Osteocyte (in vitro differentiated cells): ENCODE results near the gene WSB1. TPM values are rescaled to one million over a fixed set of nuclear protein-coding genes. Genes with fewer than 3 reads are reported as not detected.

Experiments used
- DNase-seq: peaks from one replicate; pipeline ENCODE4 v3.0.0; 2021; ENCODE audit warnings: mixed read lengths; ENCODE audit not compliant: unreplicated experiment; ENCODE audit errors: extremely low spot score
- H3K27ac Mint-ChIP-seq: one replicate; pipeline ENCODE4 v1.8.0; 2021; ENCODE audit warnings: mild to moderate bottlenecking, mixed read lengths; ENCODE audit not compliant: unreplicated experiment
- H3K27me3 Mint-ChIP-seq: one replicate; pipeline ENCODE4 v1.8.0; 2021; ENCODE audit warnings: mixed read lengths; ENCODE audit not compliant: unreplicated experiment
- H3K36me3 Mint-ChIP-seq: one replicate; pipeline ENCODE4 v1.8.0; 2021; ENCODE audit warnings: mixed read lengths; ENCODE audit not compliant: unreplicated experiment
- H3K4me1 Mint-ChIP-seq: one replicate; pipeline ENCODE4 v1.8.0; 2021; ENCODE audit warnings: mixed read lengths; ENCODE audit not compliant: unreplicated experiment
- H3K4me3 Mint-ChIP-seq: one replicate; pipeline ENCODE4 v1.8.0; 2021; ENCODE audit warnings: mild to moderate bottlenecking, moderate library complexity, mixed read lengths; ENCODE audit not compliant: unreplicated experiment
- H3K9me3 Mint-ChIP-seq: one replicate; pipeline ENCODE4 v1.8.0; 2021; ENCODE audit warnings: mixed read lengths; ENCODE audit not compliant: unreplicated experiment
- total RNA-seq: library from RNA; stranded (reverse); gene quantifications from 2 replicates; pipeline ENCODE4 v1.2.1, GENCODE V29; 2021
- TF ChIP-seq, protein P1 (sequence below): fragments of 200-600 bp; sonication (generic); IDR thresholded peaks from 2 replicates; pipeline ENCODE4 v1.5.0; 2021; ENCODE audit warnings: antibody characterized with exemption, mild to moderate bottlenecking, moderate library complexity

The WSB1 gene
- total RNA-seq, 1 donor from 2014 or later, result 179 TPM

DNA sequence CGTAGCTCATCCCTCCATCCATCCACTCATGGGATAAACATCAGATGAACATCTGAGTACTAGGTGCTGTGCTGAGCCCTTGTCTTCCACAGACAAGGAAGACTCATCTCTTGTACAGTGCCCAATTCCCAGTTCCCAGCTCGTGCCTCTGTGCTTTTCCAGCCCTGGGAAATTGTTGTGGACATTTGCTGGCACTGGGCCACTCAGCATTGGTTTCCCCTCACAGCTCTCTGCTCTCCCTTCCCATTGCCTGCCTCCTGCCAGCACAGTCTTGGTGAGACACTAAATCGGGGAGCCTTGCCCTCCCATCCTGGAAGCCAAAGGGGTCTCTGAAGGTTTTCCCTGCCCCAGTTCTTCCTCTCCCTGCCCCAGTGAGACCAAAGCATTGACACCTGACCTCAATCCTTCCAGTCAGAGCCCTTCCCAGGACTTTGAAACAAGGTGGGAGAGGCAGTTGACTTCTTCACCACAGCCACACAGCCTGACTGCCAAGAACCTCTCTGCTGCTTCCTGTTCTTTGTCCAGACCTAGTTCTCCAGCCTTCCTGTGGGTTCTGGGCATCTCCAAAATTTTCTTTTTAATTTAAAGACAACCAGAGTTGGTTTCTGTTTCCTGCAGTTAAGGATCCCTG is 50.2 kb downstream of the WSB1 start:
- Mint-ChIP-seq H3K27me3 (no peaks in the 10 kb centered on the region), H3K4me1 (peaks cover 22% of the 10 kb centered on the region), H3K27ac (no peak overlapping the region), H3K4me3 (no peak overlapping the region), H3K9me3 (no peaks in the 10 kb centered on the region), H3K36me3 (no peaks in the 10 kb centered on the region)
- TF ChIP-seq, protein P1, sequence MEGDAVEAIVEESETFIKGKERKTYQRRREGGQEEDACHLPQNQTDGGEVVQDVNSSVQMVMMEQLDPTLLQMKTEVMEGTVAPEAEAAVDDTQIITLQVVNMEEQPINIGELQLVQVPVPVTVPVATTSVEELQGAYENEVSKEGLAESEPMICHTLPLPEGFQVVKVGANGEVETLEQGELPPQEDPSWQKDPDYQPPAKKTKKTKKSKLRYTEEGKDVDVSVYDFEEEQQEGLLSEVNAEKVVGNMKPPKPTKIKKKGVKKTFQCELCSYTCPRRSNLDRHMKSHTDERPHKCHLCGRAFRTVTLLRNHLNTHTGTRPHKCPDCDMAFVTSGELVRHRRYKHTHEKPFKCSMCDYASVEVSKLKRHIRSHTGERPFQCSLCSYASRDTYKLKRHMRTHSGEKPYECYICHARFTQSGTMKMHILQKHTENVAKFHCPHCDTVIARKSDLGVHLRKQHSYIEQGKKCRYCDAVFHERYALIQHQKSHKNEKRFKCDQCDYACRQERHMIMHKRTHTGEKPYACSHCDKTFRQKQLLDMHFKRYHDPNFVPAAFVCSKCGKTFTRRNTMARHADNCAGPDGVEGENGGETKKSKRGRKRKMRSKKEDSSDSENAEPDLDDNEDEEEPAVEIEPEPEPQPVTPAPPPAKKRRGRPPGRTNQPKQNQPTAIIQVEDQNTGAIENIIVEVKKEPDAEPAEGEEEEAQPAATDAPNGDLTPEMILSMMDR, result no peak
- no peak for DNase-seq

DNA sequence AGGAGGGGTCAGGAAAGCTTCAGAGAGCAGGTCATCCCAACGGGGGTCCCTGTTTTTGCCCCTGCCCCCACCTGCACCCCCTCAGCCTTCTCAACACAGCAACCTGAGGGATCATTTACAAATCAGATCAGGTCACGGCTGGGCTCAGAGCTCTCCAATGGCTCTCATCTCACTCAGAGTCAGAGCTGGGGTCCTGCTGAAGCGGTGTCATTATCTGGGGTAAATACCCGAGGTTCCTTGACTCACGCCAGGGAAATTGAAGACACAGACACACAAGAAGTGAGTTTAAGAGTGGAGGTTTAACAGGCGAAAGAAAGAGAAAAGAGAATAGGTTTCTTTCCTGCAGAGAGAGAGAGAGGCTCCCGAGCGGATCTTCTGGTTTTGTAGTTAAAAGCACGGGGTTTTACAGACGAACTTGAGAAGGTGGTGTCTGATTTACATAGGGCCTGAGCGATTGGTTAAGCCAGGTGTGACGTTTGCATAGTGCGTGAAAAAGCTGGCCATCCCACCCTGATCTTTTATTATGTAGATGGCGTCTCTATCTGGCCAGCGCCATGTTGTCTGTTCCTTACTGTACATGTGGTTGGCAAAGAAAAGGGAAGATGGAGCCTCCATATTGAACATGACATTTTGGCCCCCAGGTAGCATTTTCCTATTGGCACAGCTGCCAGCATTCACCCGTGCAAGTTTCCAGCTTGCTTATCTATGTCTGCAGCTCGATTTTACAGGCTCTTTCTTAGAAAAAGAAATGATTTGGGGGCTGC is 51.4 kb downstream of the WSB1 start:
- no peak for DNase-seq
- H3K27ac Mint-ChIP-seq, result no peak overlapping the region
- H3K27me3 Mint-ChIP-seq, result no peaks in the 10 kb centered on the region
- no peaks in the 10 kb centered on the region for H3K36me3 Mint-ChIP-seq
- TF ChIP-seq, protein P1, result no peak
- H3K9me3 Mint-ChIP-seq, result no peaks in the 10 kb centered on the region
- peaks cover 22% of the 10 kb centered on the region for H3K4me1 Mint-ChIP-seq
- H3K4me3 Mint-ChIP-seq, result no peak overlapping the region

DNA sequence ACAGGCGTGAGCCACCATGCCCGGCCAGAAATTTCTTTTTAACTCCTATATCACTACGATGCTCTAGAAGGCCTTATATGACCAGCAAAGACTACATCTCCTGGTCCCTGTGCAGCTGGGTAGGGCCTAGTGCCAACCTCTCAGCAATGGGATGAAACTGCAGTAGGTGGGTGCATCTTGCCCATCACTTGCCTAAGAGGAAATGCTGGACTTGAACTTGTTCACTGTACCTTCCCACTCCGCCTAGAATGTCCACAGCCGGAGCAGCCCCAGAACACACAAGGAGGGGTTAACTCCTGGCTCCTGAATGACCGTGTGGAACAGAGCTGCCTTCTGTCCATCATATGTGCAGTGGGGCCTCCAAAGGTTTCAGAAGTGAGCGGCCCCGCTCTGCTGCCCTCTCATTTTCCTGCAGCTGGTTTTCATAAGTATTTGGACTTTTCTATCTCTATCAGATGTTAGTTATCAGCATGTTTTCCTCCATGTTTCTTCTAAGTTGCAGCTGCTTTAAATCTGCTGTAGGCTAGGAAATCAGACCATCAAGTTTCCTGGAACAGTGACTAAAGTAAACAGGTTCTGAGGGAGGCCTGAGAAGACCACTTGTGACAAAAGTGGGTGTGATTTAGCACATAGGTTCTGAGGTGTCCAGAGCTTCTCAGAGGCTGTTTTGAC is 52.5 kb downstream of the WSB1 start:
- TF ChIP-seq, protein P1, result no peak
- Mint-ChIP-seq H3K9me3 (no peaks in the 10 kb centered on the region), H3K36me3 (no peaks in the 10 kb centered on the region), H3K27me3 (no peaks in the 10 kb centered on the region), H3K4me1 (peaks cover 24% of the 10 kb centered on the region), H3K27ac (no peak overlapping the region), H3K4me3 (no peak overlapping the region)
- DNase-seq, result no peak

DNA sequence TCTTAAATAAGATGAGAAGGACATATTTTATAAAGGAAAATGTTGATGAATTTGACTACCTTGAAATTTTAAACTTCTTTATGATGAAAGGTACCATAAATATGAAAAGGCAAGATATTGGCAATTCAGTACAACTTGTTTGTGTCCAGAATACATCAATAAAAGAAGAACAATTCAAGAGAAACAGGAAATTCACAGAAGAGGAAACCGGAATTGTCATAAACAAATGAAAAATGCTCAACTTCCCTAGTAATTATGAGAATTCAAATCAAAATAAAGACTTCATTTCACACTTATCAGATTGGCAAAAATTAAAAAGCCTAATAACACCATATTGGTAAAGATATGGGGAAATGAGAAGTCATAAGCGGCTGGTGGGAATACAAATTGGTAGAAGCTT is 54.3 kb downstream of the WSB1 start:
- TF ChIP-seq, protein P1, result no peak
- DNase-seq, result no peak
- Mint-ChIP-seq H3K4me1 (peaks cover 42% of the 10 kb centered on the region), H3K4me3 (no peak overlapping the region), H3K9me3 (peaks cover 3% of the 10 kb centered on the region), H3K36me3 (no peaks in the 10 kb centered on the region), H3K27me3 (no peaks in the 10 kb centered on the region), H3K27ac (no peak overlapping the region)

DNA sequence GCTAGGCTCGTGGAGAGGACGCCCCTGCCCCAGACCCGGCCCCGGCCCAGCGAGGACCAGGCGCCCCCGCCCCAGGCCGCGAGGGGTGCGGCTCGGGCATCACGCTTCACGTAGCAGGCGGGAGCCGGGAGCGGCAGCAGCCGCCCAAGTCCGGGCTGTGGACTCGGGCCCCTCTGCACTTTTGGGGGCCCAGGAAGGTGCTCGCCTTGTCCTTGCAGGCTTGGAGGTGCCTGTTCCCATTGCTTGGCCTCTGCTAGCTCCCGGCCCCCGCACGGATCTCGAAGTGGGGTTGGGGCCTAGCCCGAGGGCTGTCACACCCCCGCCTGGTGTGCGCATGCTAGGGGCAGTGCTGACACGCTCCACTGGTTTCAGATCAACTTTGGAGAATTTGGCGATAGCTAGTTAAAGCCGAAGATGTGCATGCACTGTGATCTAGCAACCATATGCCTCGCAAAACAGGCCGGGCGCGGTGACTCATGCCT is 55.7 kb downstream of the WSB1 start:
- TF ChIP-seq, protein P1, result no peak
- Mint-ChIP-seq H3K27me3 (no peaks in the 10 kb centered on the region), H3K4me3 (no peak overlapping the region), H3K36me3 (no peaks in the 10 kb centered on the region), H3K4me1 (peaks cover 43% of the 10 kb centered on the region), H3K9me3 (peaks cover 3% of the 10 kb centered on the region), H3K27ac (no peak overlapping the region)
- no peak for DNase-seq
